ENCODE measurements around the gene PDE5A.

Gene PDE5A

GRCh38 chr4:119510395-119511149 lies 118.0 kb downstream of the PDE5A start:
- no peak for DNase-seq
- H3K4me3 Mint-ChIP-seq: no peak overlapping the region
- H3K27me3 Mint-ChIP-seq: no peaks in the 10 kb centered on the region
- no peak overlapping the region for H3K27ac Mint-ChIP-seq
- H3K4me1 Mint-ChIP-seq: no peaks in the 10 kb centered on the region
- H3K36me3 Mint-ChIP-seq: peaks cover 10% of the 10 kb centered on the region
- H3K9me3 Mint-ChIP-seq: no peaks in the 10 kb centered on the region
- CTCF ChIA-PET: no interaction called here

DNA sequence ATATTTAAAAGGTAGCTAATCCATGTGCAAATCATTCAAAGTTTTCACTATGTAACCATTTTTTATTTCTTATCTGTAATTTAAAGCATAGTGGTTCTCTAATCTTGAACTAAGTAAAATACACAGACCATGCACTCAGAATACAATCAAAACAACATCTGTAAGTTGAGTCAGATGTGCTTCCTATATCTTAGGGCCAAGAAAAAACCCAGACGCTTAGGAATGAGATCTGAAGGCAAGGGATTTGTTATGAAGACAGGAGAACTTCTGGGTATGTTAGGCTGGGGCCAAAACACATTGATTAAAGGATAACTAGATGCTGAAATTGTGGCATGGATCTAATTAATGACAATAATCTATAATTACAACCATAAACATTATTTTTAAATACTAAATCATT lies 120.3 kb downstream of the PDE5A start:
- H3K4me3 Mint-ChIP-seq: no peak overlapping the region
- H3K4me1 Mint-ChIP-seq: no peaks in the 10 kb centered on the region
- H3K27me3 Mint-ChIP-seq: no peaks in the 10 kb centered on the region
- no peak overlapping the region for H3K27ac Mint-ChIP-seq
- DNase-seq: no peak
- no peaks in the 10 kb centered on the region for H3K9me3 Mint-ChIP-seq
- CTCF ChIA-PET: interaction anchor here (1.0 kb wide), 1 partner anchor 51 kb away, joined by 3 read pairs; no protein-coding TSS in a partner anchor
- H3K36me3 Mint-ChIP-seq: peaks cover 9% of the 10 kb centered on the region

DNA sequence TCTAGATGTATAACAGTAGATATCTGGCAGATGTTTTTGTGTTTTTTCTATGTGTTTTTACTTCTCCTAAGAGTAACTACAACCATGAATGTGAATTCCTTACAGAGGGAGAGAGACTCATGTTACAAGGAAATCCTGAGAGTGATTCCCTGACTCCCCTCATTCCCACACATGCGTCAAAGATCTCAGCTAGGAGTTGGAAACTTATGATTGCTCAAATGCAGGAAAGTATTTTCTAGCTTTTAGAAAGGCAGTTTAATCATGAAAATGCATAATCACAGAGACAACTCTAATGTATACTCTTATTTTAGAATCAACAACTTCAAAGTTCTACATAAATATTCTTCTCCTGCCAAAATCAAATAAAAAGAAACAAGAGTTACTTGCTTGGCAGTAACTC lies 121.8 kb downstream of the PDE5A start:
- Mint-ChIP-seq H3K4me3 (no peak overlapping the region), H3K4me1 (no peaks in the 10 kb centered on the region), H3K27ac (no peak overlapping the region), H3K9me3 (no peaks in the 10 kb centered on the region), H3K36me3 (peaks cover 4% of the 10 kb centered on the region), H3K27me3 (no peaks in the 10 kb centered on the region)
- no peak for DNase-seq
- CTCF ChIA-PET: interaction anchor here (1.1 kb wide), 1 partner anchor 14 kb away, joined by 3 read pairs; no protein-coding TSS in a partner anchor

DNA sequence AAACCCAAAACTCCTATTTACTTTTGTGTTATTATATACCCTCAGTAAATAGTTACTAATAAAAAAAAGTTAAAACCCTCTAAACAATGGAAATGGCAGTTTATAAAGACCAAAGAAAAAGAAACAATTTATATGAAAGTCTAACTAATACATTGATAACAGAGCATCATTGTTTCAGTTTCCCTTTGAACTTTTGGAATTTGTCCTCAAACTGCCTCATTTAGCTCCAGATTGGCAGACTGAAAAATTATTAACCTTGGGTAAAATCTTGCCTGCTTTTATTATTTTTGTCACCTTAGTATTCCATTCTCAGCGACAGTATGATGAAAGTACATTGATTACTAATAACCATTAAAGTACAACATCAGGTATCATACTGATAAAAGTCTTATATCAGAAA lies 124.0 kb downstream of the PDE5A start:
- DNase-seq: no peak
- Mint-ChIP-seq H3K27me3 (no peaks in the 10 kb centered on the region), H3K27ac (no peak overlapping the region), H3K9me3 (no peaks in the 10 kb centered on the region), H3K36me3 (peaks cover 14% of the 10 kb centered on the region), H3K4me3 (no peak overlapping the region), H3K4me1 (no peaks in the 10 kb centered on the region)
- CTCF ChIA-PET: interaction anchor here (1.3 kb wide), 1 partner anchor 10 kb away, joined by 3 read pairs; no protein-coding TSS in a partner anchor

- Mint-ChIP-seq H3K27ac (no peak overlapping the region), H3K27me3 (no peaks in the 10 kb centered on the region)
These were observed 126.9 kb downstream of the PDE5A start for GRCh38 chr4:119501740-119502139.

GRCh38 chr4:119498527-119498926 lies 130.1 kb downstream of the PDE5A start:
- DNase-seq: no peak
- H3K9me3 Mint-ChIP-seq: no peaks in the 10 kb centered on the region
- peaks cover 21% of the 10 kb centered on the region for H3K36me3 Mint-ChIP-seq
- H3K4me3 Mint-ChIP-seq: no peak overlapping the region
- CTCF ChIA-PET: no interaction called here
- H3K27ac Mint-ChIP-seq: peak overlapping the region; percentile 7
- peaks cover 2% of the 10 kb centered on the region for H3K4me1 Mint-ChIP-seq
- H3K27me3 Mint-ChIP-seq: no peaks in the 10 kb centered on the region

More at GRCh38 chr4:119501740-119502139, 126.9 kb downstream of the PDE5A start:
- Mint-ChIP-seq H3K36me3 (peaks cover 21% of the 10 kb centered on the region), H3K9me3 (no peaks in the 10 kb centered on the region), H3K4me1 (peaks cover 2% of the 10 kb centered on the region), H3K4me3 (no peak overlapping the region)
- no peak for DNase-seq
- CTCF ChIA-PET: no interaction called here

- CTCF ChIA-PET: interaction anchor here (0.7 to 2.8 kb wide), 10 partner anchors 9 to 453 kb away, joined by 3 to 20 read pairs (median 4); partner anchors contain the start of gene FABP2
- Mint-ChIP-seq H3K4me1 (peaks cover 2% of the 10 kb centered on the region), H3K9me3 (no peaks in the 10 kb centered on the region), H3K27ac (no peak overlapping the region), H3K4me3 (no peak overlapping the region), H3K27me3 (no peaks in the 10 kb centered on the region), H3K36me3 (peaks cover 6% of the 10 kb centered on the region)
- no peak for DNase-seq
These were observed 134.7 kb downstream of the PDE5A start for GRCh38 chr4:119493886-119494285.

GRCh38 chr4:119493419-119493818 lies 135.2 kb downstream of the PDE5A start:
- Mint-ChIP-seq H3K4me3 (no peak overlapping the region), H3K36me3 (peaks cover 4% of the 10 kb centered on the region), H3K27ac (no peak overlapping the region), H3K27me3 (no peaks in the 10 kb centered on the region), H3K9me3 (no peaks in the 10 kb centered on the region), H3K4me1 (no peaks in the 10 kb centered on the region)
- DNase-seq: no peak
- CTCF ChIA-PET: interaction anchor here (0.7 to 2.8 kb wide), 10 partner anchors 9 to 452 kb away, joined by 3 to 20 read pairs (median 4); partner anchors contain the start of gene FABP2

- no peaks in the 10 kb centered on the region for H3K36me3 Mint-ChIP-seq
- no peak for DNase-seq
- H3K4me3 Mint-ChIP-seq: no peak overlapping the region
- CTCF ChIA-PET: no interaction called here
- no peak overlapping the region for H3K27ac Mint-ChIP-seq
- H3K27me3 Mint-ChIP-seq: no peaks in the 10 kb centered on the region
- H3K4me1 Mint-ChIP-seq: no peaks in the 10 kb centered on the region
- H3K9me3 Mint-ChIP-seq: no peaks in the 10 kb centered on the region
These were observed 138.3 kb downstream of the PDE5A start for GRCh38 chr4:119490335-119490734.

GRCh38 chr4:119489305-119489704 lies 139.3 kb downstream of the PDE5A start:
- peaks cover 4% of the 10 kb centered on the region for H3K9me3 Mint-ChIP-seq
- CTCF ChIA-PET: interaction anchor here (1.4 kb wide), 1 partner anchor 506 kb away, joined by 4 read pairs; no protein-coding TSS in a partner anchor
- no peaks in the 10 kb centered on the region for H3K4me1 Mint-ChIP-seq
- H3K4me3 Mint-ChIP-seq: no peak overlapping the region
- no peak for DNase-seq
- H3K36me3 Mint-ChIP-seq: peaks cover 5% of the 10 kb centered on the region
- no peaks in the 10 kb centered on the region for H3K27me3 Mint-ChIP-seq
- no peak overlapping the region for H3K27ac Mint-ChIP-seq

DNA sequence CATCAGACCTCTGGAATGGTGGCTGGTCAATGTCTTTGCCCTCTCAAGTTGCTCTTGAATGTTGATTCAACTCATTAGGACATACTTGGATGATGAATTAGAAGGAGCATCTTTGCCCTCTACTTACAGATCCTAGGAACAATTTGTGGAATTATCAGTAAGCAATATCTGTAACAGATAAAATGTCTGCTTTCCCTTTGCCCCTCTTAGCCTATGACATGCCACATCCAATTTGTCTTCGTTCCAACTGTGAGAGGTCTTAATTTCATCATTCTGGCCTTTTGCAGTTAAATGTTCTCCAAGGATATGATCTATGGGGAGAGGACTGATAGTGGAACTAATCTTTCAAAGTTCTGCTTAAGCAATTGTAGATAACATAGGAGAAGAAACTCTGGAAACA lies 148.3 kb downstream of the PDE5A start:
- Mint-ChIP-seq H3K9me3 (peaks cover 11% of the 10 kb centered on the region), H3K27me3 (no peaks in the 10 kb centered on the region), H3K36me3 (peaks cover 55% of the 10 kb centered on the region), H3K27ac (no peak overlapping the region), H3K4me1 (no peaks in the 10 kb centered on the region), H3K4me3 (no peak overlapping the region)
- CTCF ChIA-PET: no interaction called here
- DNase-seq: no peak

- peaks cover 11% of the 10 kb centered on the region for H3K9me3 Mint-ChIP-seq
- H3K36me3 Mint-ChIP-seq: peaks cover 55% of the 10 kb centered on the region
- H3K4me3 Mint-ChIP-seq: no peak overlapping the region
- no peak for DNase-seq
- no peak overlapping the region for H3K27ac Mint-ChIP-seq
- CTCF ChIA-PET: no interaction called here
- no peaks in the 10 kb centered on the region for H3K4me1 Mint-ChIP-seq
- H3K27me3 Mint-ChIP-seq: no peaks in the 10 kb centered on the region
These were observed 148.8 kb downstream of the PDE5A start for GRCh38 chr4:119479835-119480234.

- no peak overlapping the region for H3K4me3 Mint-ChIP-seq
- no peaks in the 10 kb centered on the region for H3K27me3 Mint-ChIP-seq
- DNase-seq: no peak
- peaks cover 50% of the 10 kb centered on the region for H3K36me3 Mint-ChIP-seq
- CTCF ChIA-PET: no interaction called here
- no peak overlapping the region for H3K27ac Mint-ChIP-seq
- peaks cover 6% of the 10 kb centered on the region for H3K9me3 Mint-ChIP-seq
- H3K4me1 Mint-ChIP-seq: no peaks in the 10 kb centered on the region
These were observed 149.3 kb downstream of the PDE5A start for GRCh38 chr4:119479180-119479808.

DNA sequence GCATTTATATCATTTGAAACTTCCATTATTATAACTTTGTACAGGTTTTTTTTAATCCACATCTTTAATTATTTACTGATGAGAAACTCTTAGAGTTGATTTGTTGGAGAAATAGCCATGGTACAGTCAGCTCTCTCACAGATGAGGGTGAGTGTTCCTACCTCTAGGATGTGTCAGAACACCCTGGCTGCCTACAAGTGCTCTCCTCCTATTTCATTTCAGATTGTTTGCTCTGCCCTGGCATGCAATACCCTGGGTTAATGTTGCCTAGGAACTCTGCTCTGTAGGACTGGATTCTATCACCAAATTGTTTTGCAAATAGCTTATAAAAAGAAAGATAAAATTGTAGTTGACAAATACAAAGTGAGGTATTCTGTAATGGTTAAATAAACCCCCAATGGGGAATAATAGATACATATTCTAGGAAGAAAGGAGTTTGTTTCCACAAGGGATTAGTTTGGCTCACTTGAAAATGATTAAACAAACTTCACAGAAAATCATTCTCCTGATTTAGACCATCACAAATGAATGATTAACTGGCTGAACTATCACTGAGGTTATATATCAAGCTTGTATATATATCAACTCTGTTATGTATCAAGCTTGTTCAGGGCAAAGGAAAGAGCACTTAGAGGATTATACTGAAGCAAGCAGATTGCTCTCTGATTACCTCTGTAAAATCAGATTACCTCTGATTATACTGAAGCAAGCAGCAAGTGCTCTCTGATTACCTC lies 150.0 kb downstream of the PDE5A start:
- H3K4me3 Mint-ChIP-seq: no peak overlapping the region
- peaks cover 46% of the 10 kb centered on the region for H3K36me3 Mint-ChIP-seq
- H3K27ac Mint-ChIP-seq: no peak overlapping the region
- no peak for DNase-seq
- no peaks in the 10 kb centered on the region for H3K27me3 Mint-ChIP-seq
- CTCF ChIA-PET: no interaction called here
- peaks cover 4% of the 10 kb centered on the region for H3K9me3 Mint-ChIP-seq
- H3K4me1 Mint-ChIP-seq: no peaks in the 10 kb centered on the region
